K562 (cell line): ENCODE results near the gene NAA38. TPM values are rescaled to one million over a fixed set of nuclear protein-coding genes. Genes with fewer than 3 reads are reported as not detected.

Source experiments
- ATF7 ChIP-seq: fragments of 450-650 bp; IDR thresholded peaks from 2 replicates; pipeline ENCODE4 v1.7.1; 2014; ENCODE audit warnings: mild to moderate bottlenecking, moderate library complexity
- CEBPB ChIP-seq: fragments of 450-650 bp; IDR thresholded peaks from 2 replicates; pipeline ENCODE4 v1.6.1; 2016; ENCODE audit warnings: missing genetic modification characterization, missing compliant biosample characterization
- GATAD2A ChIP-seq: fragments of 450-650 bp; IDR thresholded peaks from 2 replicates; pipeline ENCODE4 v1.6.1; 2017
- GTF2F1 ChIP-seq: IDR thresholded peaks from 2 replicates; pipeline ENCODE4 v1.6.1; 2011; ENCODE audit warnings: low read depth, low read length, improper control_type of control experiment
- HMG20B ChIP-seq: fragments of 250-450 bp; sonication (Bioruptor Pico); IDR thresholded peaks from 2 replicates; pipeline ENCODE4 v1.5.0; 2021; ENCODE audit warnings: mild to moderate bottlenecking
- LCOR ChIP-seq: sonication (generic); formaldehyde crosslinking; IDR thresholded peaks from 2 replicates; pipeline ENCODE4 v1.8.0; 2022; ENCODE audit warnings: mild to moderate bottlenecking, missing genetic modification reagents
- MEF2A ChIP-seq: IDR thresholded peaks from 2 replicates; pipeline ENCODE4 v1.6.1; 2011; ENCODE audit warnings: low read depth, mild to moderate bottlenecking, low read length, moderate library complexity; ENCODE audit not compliant: control insufficient read depth
- MXI1 ChIP-seq: IDR thresholded peaks from 2 replicates; pipeline ENCODE4 v1.6.1; 2011; ENCODE audit warnings: low read depth, mild to moderate bottlenecking, improper control_type of control experiment, low read length
- NCOR1 ChIP-seq: fragments of 450-650 bp; IDR thresholded peaks from 2 replicates; pipeline ENCODE4 v1.6.1; 2016; ENCODE audit warnings: mild to moderate bottlenecking, moderate library complexity
- PHF21A ChIP-seq: fragments of 450-650 bp; IDR thresholded peaks from 2 replicates; pipeline ENCODE4 v1.6.1; 2017; ENCODE audit warnings: low read depth, borderline replicate concordance
- RB1 ChIP-seq: fragments of 450-650 bp; IDR thresholded peaks from 2 replicates; pipeline ENCODE4 v1.6.1; 2017; ENCODE audit warnings: low read depth, mild to moderate bottlenecking
- RBBP5 ChIP-seq: fragments of 200-600 bp; sonication (generic); IDR thresholded peaks from 2 replicates; pipeline ENCODE4 v1.6.1; 2012; ENCODE audit warnings: borderline replicate concordance, mild to moderate bottlenecking, low read length, control low read depth, inconsistent platforms; ENCODE audit not compliant: insufficient read depth, poor library complexity, severe bottlenecking
- SAFB2 ChIP-seq: fragments of 200-400 bp; formaldehyde crosslinking; IDR thresholded peaks from 2 replicates; pipeline ENCODE4 v1.6.1; 2018; ENCODE audit warnings: borderline replicate concordance, low read length, low read depth, moderate library complexity; ENCODE audit not compliant: severe bottlenecking
- SIN3A ChIP-seq, 2 experiments: fragments of 150-350 bp in 1 of 2; IDR thresholded peaks; 2 replicates each; pipeline ENCODE4 v1.6.1; 2011 to 2016; ENCODE audit warnings: borderline replicate concordance in 2 of 2, low read depth in 2 of 2, low read length in 2 of 2, mild to moderate bottlenecking in 2 of 2, moderate library complexity in 2 of 2; ENCODE audit not compliant: control insufficient read depth in 1 of 2
- SMARCA5 ChIP-seq: fragments of 450-650 bp; IDR thresholded peaks from 2 replicates; pipeline ENCODE4 v1.6.1; 2016
- TEAD2 ChIP-seq: fragments of 450-650 bp; IDR thresholded peaks from 2 replicates; pipeline ENCODE4 v1.6.1; 2016; ENCODE audit warnings: missing genetic modification characterization, control low read depth, missing compliant biosample characterization
- ZBED1 ChIP-seq: IDR thresholded peaks from 2 replicates; pipeline ENCODE4 v1.6.1; 2014
- ZBTB2 ChIP-seq: fragments of 450-650 bp; IDR thresholded peaks from 2 replicates; pipeline ENCODE4 v1.6.1; 2016; ENCODE audit warnings: antibody characterized with exemption
- ZC3H4 ChIP-seq: sonication (generic); formaldehyde crosslinking; IDR thresholded peaks from 2 replicates; pipeline ENCODE4 v1.9.0; 2021; ENCODE audit warnings: missing genetic modification reagents, borderline replicate concordance
- ZFPM2 ChIP-seq: fragments of 250-450 bp; sonication (Bioruptor Pico); IDR thresholded peaks from 2 replicates; pipeline ENCODE4 v1.5.1; 2022; ENCODE audit warnings: mild to moderate bottlenecking
- ZFX ChIP-seq: sonication (generic); formaldehyde crosslinking; IDR thresholded peaks from 2 replicates; pipeline ENCODE4 v1.8.0; 2022; ENCODE audit warnings: mild to moderate bottlenecking, missing genetic modification reagents, moderate library complexity
- ZNF3 ChIP-seq: fragments of 250-450 bp; sonication (Bioruptor Pico); IDR thresholded peaks from 2 replicates; pipeline ENCODE4 v1.5.0; 2021; ENCODE audit warnings: mild to moderate bottlenecking, moderate library complexity
- ZNF586 ChIP-seq: fragments of 450-650 bp; formaldehyde crosslinking; conservative IDR thresholded peaks from 2 replicates; pipeline ENCODE4 v1.4.0; 2020; ENCODE audit warnings: mild to moderate bottlenecking, moderate library complexity
- polyA plus RNA-seq, 8 experiments: library from polyadenylated mRNA; depleted of rRNA in 4 of 8; stranded (reverse) in 5 of 8; unstranded in 3 of 8; fragments of >200 nt; fragmentation: Nextera tagmentation in 2 of 8; fragmentation: Illumina TruSeq in 1 of 8; extraction: Ambion mirVana in 2 of 8; extraction: Trizol in 1 of 8; gene quantifications; 2 replicates each; pipeline versions ENCODE4 v1.2.1 to v1.2.3, GENCODE V29; 2011 to 2014; ENCODE audit warnings: inconsistent platforms in 1 of 8, missing spikeins in 1 of 8
- total RNA-seq, 7 experiments: library from RNA; depleted of rRNA in 6 of 7; stranded (reverse); fragments of >200 nt in 6 of 7; fragmentation: Illumina TruSeq in 2 of 7; extraction: Trizol in 2 of 7; gene quantifications; 2 replicates each; pipeline versions ENCODE4 v1.2.1 to v1.2.3, GENCODE V29; 2011 to 2021; ENCODE audit warnings: low replicate concordance in 1 of 7

Gene NAA38
- total and polyA plus RNA-seq, 9 of the 15 experiments (the other 6 are each of a cell fraction or from before 2014, with no cell fraction given) = 16.4 to 99.8 (median 57.3) TPM

- TF ChIP-seq PHF21A (0 out of 2 replicates have a peak, but pooled peaks have one; percentile 13), GTF2F1 (no peak), RBBP5 (no peak), ZFPM2 (CRISPR knock-in tag) (no peak), GATAD2A (no peak; the same call in 1 of the 2 replicates), ZC3H4 (CRISPR knock-in tag) (no peak), RB1 (peak; percentile 53; the same call in 1 of the 2 replicates), ZNF586 (CRISPR knock-in tag) (no peak), MEF2A (0 out of 2 replicates have a peak, but pooled peaks have one; percentile 20), LCOR (CRISPR knock-in tag) (no peak), ZNF3 (CRISPR knock-in tag) (no peak), ATF7 (peak; percentile 98), ZBTB2 (peak; percentile 42; the same call in 1 of the 2 replicates), SMARCA5 (no peak), HMG20B (no peak), ZFX (CRISPR knock-in tag) (no peak), MXI1 (no peak), ZBED1 (peak; percentile 64; the same call in 1 of the 2 replicates), SAFB2 (no peak), CEBPB (tag) (no peak), NCOR1 (peak; percentile 77), TEAD2 (tag) (no peak), SIN3A (IDR thresholded peaks at IDR 0.05; ENCODE audit: borderline replicate concordance in 2 of 2, control insufficient read depth in 1 of 2, low read depth in 2 of 2, low read length in 2 of 2) (peak; percentile 57 to 96; a peak in 2 of 4 replicates)
These were observed 20.6 kb downstream of the NAA38 start (continued) for GRCh38 chr17:7836596-7837407.
